HL-60 (cell line): ENCODE data around the gene TRAPPC2.

Experiments
- CTCF ChIP-seq: IDR thresholded peaks from one replicate; pipeline ENCODE4 v1.5.1; 2011; ENCODE audit warnings: low read length, control low read depth, inconsistent platforms; ENCODE audit not compliant: insufficient read depth
- POLR2AphosphoS5 ChIP-seq: IDR thresholded peaks from 2 replicates; pipeline ENCODE4 v1.6.1; 2012; ENCODE audit warnings: low read depth
- REST ChIP-seq: IDR thresholded peaks from 2 replicates; pipeline ENCODE4 v1.6.1; 2012; ENCODE audit warnings: low read depth; ENCODE audit not compliant: insufficient replicate concordance
- SPI1 ChIP-seq: IDR thresholded peaks from 2 replicates; pipeline ENCODE4 v1.6.1; 2012; ENCODE audit warnings: low read depth, mild to moderate bottlenecking, borderline replicate concordance

GRCh38 chrX:13688958-13689740, 45.3 kb downstream of the TRAPPC2 start, which contains the start of gene RAB9A:
- TF ChIP-seq POLR2AphosphoS5 (peak; percentile 52; the same call in 1 of the 2 replicates), CTCF (no peak), REST (no peak), SPI1 (no peak)
